Measurements from ENCODE around the gene TECR. TPM values are rescaled to one million over a fixed set of nuclear protein-coding genes. Genes with fewer than 3 reads are reported as not detected.

Gene TECR
- total and polyA plus RNA-seq, 2 of the 13 experiments (the other 11 are each of a cell fraction or from before 2014, with no cell fraction given) = 54.9 to 121 TPM

GRCh38 chr19:14519245-14519859 lies 10.0 kb upstream of the TECR start (continued):
- TF ChIP-seq ZNF280B (CRISPR knock-in tag; IDR thresholded peaks at IDR 0.05; ENCODE audit: borderline replicate concordance) = no peak
- no peak for TF ChIP-seq CHD2 (IDR thresholded peaks at IDR 0.05; ENCODE audit: low read depth, low read length)
- no peak for TF ChIP-seq HNF1A (IDR thresholded peaks at IDR 0.05; ENCODE audit: low read depth)
- TF ChIP-seq HNF1A (CRISPR knock-in tag; IDR thresholded peaks at IDR 0.05; ENCODE audit: borderline replicate concordance) = no peak
- no peak for TF ChIP-seq ZNF710 (CRISPR knock-in tag; IDR thresholded peaks at IDR 0.05; ENCODE audit: borderline replicate concordance)
- TF ChIP-seq SNAI1 (CRISPR knock-in tag; IDR thresholded peaks at IDR 0.05; ENCODE audit: borderline replicate concordance) = 0 out of 2 replicates have a peak, but pooled peaks have one; percentile 70
- TF ChIP-seq ZNF235 (CRISPR knock-in tag; IDR thresholded peaks at IDR 0.05; ENCODE audit: borderline replicate concordance) = 0 out of 2 replicates have a peak, but pooled peaks have one; percentile 27
- TF ChIP-seq ZNF232 (CRISPR knock-in tag; IDR thresholded peaks at IDR 0.05; ENCODE audit: borderline replicate concordance) = no peak
- peak; percentile 54; the same call in 1 of the 2 replicates for TF ChIP-seq ZC3H4 (CRISPR knock-in tag; IDR thresholded peaks at IDR 0.05; ENCODE audit: borderline replicate concordance)
- TF ChIP-seq ESRRA (CRISPR knock-in tag; IDR thresholded peaks at IDR 0.05; ENCODE audit: low read depth) = no peak; the same call in 1 of the 2 replicates
- no peak for TF ChIP-seq MZF1 (CRISPR knock-in tag; IDR thresholded peaks at IDR 0.05; ENCODE audit: borderline replicate concordance)
- 0 out of 2 replicates have a peak, but pooled peaks have one; percentile 9 for TF ChIP-seq MAZ (IDR thresholded peaks at IDR 0.05; ENCODE audit: borderline replicate concordance, low read depth, low read length)
- no peak for TF ChIP-seq MAZ (CRISPR knock-in tag; IDR thresholded peaks at IDR 0.05; ENCODE audit: low read depth)
- TF ChIP-seq ZNF44 (CRISPR knock-in tag; IDR thresholded peaks at IDR 0.05) = 0 out of 2 replicates have a peak, but pooled peaks have one; percentile 6
